ENCODE measurements around the gene PDE1C. TPM values are rescaled to one million over a fixed set of nuclear protein-coding genes. Genes with fewer than 3 reads are reported as not detected.

PDE1C gene
- total RNA-seq, 6 experiments from 2014 or later, result 0.19 to 1.9 (median 1.2) TPM

GRCh38 chr7:31885171-31885570 is 185.0 kb downstream of the PDE1C start:
- Mint-ChIP-seq H3K36me3 (ENCODE audit: low read depth) (no peaks in the 10 kb centered on the region), H3K4me3 (no peak overlapping the region), H3K4me1 (ENCODE audit: low read depth) (no peaks in the 10 kb centered on the region), H3K27ac (no peak overlapping the region), H3K27me3 (ENCODE audit: insufficient read depth) (no peaks in the 10 kb centered on the region), H3K9me3 (peaks cover 29% of the 10 kb centered on the region)
- DNase-seq, result no peak
- TF ChIP-seq CTCF (IDR thresholded peaks at IDR 0.05), result no peak

GRCh38 chr7:31883761-31884164 is 186.4 kb downstream of the PDE1C start:
- peaks cover 33% of the 10 kb centered on the region for H3K9me3 Mint-ChIP-seq
- no peaks in the 10 kb centered on the region for H3K4me1 Mint-ChIP-seq (ENCODE audit: low read depth)
- TF ChIP-seq CTCF (IDR thresholded peaks at IDR 0.05), result no peak
- no peak overlapping the region for H3K27ac Mint-ChIP-seq
- H3K4me3 Mint-ChIP-seq, result no peak overlapping the region
- no peaks in the 10 kb centered on the region for H3K27me3 Mint-ChIP-seq (ENCODE audit: insufficient read depth)
- no peak for DNase-seq
- H3K36me3 Mint-ChIP-seq (ENCODE audit: low read depth), result no peaks in the 10 kb centered on the region

- H3K36me3 Mint-ChIP-seq (ENCODE audit: low read depth), result no peaks in the 10 kb centered on the region
- no peaks in the 10 kb centered on the region for H3K4me1 Mint-ChIP-seq (ENCODE audit: low read depth)
- H3K27me3 Mint-ChIP-seq (ENCODE audit: insufficient read depth), result no peaks in the 10 kb centered on the region
- DNase-seq, result no peak
- H3K27ac Mint-ChIP-seq, result no peak overlapping the region
- TF ChIP-seq CTCF (IDR thresholded peaks at IDR 0.05), result no peak
- peaks cover 30% of the 10 kb centered on the region for H3K9me3 Mint-ChIP-seq
- no peak overlapping the region for H3K4me3 Mint-ChIP-seq
Observed at GRCh38 chr7:31882187-31882586, 188.0 kb downstream of the PDE1C start.

GRCh38 chr7:31878875-31879274 is 191.3 kb downstream of the PDE1C start:
- H3K9me3 Mint-ChIP-seq, result peaks cover 14% of the 10 kb centered on the region
- H3K4me1 Mint-ChIP-seq (ENCODE audit: low read depth), result no peaks in the 10 kb centered on the region
- no peak for DNase-seq
- no peaks in the 10 kb centered on the region for H3K36me3 Mint-ChIP-seq (ENCODE audit: low read depth)
- no peak overlapping the region for H3K4me3 Mint-ChIP-seq
- H3K27me3 Mint-ChIP-seq (ENCODE audit: insufficient read depth), result no peaks in the 10 kb centered on the region
- H3K27ac Mint-ChIP-seq, result no peak overlapping the region
- no peak for TF ChIP-seq CTCF (IDR thresholded peaks at IDR 0.05)

GRCh38 chr7:31875424-31875823 is 194.8 kb downstream of the PDE1C start:
- Mint-ChIP-seq H3K27me3 (ENCODE audit: insufficient read depth) (no peaks in the 10 kb centered on the region), H3K36me3 (ENCODE audit: low read depth) (no peaks in the 10 kb centered on the region), H3K9me3 (peaks cover 5% of the 10 kb centered on the region), H3K4me1 (ENCODE audit: low read depth) (no peaks in the 10 kb centered on the region), H3K27ac (no peak overlapping the region), H3K4me3 (no peak overlapping the region)
- TF ChIP-seq CTCF (IDR thresholded peaks at IDR 0.05), result no peak
- DNase-seq, result no peak
